ENCODE results near the gene SLC2A10.

The SLC2A10 gene

DNA sequence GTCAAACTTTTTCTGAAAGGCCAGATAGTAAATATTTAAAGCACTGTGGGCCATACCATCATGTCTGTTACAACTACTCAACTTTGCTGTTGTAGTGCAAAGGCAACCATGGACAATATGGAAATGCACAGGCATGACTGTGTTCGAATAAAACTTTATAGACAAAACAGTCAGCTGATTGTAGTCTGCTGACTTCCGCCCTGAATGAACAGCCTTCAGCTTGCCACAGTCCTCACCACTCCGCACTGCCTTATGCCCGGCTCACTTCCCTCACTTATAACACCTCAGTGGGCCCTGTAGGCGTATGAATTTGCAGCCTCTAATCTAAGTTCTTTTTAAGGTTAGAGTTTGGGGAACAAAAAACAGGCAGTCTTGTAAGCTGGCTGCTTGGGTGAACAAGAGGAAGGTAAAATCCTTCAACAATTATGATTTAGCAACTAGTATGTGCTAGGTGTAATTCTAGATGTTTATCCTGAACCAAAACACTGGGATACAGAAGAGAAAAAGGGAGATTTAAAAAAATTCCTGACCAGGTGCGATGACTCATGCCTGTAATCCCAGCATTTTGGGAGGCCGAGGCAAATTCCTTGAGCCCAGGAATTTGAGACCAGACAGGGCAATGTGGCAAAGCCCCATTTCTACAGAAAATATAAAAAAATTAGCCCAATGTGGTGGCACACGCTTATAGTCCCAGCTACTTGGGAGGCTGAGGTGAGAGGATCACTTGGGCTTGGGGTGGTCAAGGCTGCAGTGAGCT, 6.8 kb upstream of the SLC2A10 start:
- no peak for DNase-seq (ENCODE audit: low read depth in 3 of 3)

GRCh38 chr20:46703435-46703834, 6.0 kb upstream of the SLC2A10 start:
- DNase-seq (ENCODE audit: low read depth in 3 of 3): no peak

DNA sequence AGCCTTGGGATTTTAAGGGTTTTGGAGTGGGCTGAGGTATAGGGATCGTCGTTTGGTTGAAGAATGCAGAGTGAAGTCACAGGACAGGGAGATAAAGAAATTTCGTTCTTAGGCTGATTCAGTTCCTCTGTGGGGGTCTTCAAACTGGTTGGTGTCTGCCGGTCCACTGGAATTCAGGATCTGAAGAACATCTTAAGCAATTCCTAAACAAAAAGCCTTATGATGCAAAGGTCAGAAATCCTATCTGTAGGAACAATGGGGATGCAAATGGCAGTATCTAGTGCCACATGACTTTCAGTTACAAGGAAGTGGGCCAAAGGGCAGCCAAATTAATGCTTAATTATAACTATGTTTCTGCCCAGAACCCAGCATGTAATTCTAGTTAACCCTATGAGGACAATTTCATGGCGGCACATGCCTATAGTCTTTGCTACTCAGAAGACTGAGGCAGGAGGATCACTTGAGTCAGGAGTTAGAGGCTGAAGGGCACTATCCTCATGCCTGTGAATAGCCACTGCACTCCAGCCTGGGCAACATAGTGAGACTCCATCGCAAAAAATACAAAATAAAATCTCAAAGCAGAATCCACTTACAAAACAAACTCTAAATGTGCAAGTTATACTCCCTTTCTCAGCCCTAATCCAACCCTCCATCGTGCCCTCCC, 4.6 kb upstream of the SLC2A10 start:
- DNase-seq (ENCODE audit: low read depth in 3 of 3): no peak

DNA sequence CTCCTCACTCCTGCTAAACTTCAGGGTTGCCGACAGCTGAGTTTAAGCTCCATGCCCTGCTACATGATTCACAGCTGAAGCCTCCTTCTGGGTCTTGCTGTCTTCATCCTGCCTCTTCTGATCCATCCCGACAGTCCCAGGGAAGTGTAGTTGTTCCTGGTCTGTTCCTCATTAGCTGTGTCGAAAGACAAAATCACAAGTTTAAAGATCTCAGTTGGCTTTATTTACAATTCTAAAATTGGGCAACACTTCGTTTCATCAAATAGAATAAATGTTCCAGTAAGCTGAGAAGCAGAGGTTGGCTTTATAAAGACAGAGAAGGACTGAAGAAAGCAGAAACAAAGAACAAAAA, 4.1 kb upstream of the SLC2A10 start:
- no peak for DNase-seq (ENCODE audit: low read depth in 3 of 3)

- DNase-seq (ENCODE audit: low read depth in 3 of 3): no peak
Observed at GRCh38 chr20:46706242-46706641, 3.2 kb upstream of the SLC2A10 start.

DNA sequence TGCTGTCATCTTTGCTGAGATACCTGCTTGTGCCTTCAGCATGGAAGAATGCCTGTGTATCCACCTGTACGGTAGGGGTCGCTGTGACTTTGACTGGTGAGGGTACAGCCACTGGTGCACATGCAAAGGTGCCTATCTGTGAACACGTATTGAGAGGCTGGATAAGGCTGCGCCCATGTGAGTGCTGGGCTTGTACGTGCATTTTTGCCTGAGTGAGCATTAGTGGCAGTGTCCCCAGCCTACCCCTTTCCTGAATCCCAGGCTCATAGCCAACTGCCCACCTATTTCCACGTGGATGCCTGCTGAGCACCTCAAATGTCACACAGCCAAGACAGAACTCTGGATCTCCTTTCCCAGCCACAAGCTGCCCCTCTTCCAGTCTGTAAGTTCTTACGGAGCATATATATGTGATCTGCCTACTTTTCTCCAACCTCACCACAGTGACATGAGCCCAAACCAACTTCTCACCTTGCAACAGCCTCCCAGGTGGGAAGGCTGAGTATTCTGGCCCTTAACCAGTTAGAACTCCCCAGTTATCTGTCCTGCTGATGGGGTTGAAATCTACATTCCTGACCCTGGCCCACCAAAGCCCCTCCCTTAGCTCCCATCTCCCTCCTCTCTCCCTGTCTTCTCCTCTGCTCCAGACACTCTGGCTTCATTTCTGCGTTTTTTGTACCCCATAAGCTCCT, 1.1 kb upstream of the SLC2A10 start:
- no peak for DNase-seq (ENCODE audit: low read depth in 3 of 3)

DNA sequence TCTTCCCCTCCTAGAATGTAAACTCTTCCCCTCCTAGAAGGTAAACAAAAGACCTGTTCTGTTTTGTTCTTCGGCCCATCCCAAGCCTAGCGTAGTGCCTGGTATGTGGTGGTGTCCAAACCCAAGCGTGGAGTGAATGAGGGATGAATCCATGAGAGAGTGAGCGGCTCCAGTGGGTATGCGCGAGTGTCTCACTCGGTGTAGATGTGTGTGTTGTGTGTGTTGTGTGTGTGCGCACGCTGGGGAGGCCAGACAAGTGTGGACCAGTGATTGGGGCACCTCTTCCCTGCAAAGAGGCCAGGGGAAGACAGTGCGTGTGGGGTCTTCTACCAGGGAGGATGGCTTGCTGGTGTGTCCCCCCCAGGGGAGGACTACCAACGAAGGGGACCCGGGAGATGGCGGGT, 392 bp upstream of the SLC2A10 start:
- DNase-seq (ENCODE audit: low read depth in 3 of 3): no peak

- DNase-seq (ENCODE audit: low read depth in 3 of 3): no peak
Observed at GRCh38 chr20:46710153-46710913, 884 bp downstream of the SLC2A10 start.

DNA sequence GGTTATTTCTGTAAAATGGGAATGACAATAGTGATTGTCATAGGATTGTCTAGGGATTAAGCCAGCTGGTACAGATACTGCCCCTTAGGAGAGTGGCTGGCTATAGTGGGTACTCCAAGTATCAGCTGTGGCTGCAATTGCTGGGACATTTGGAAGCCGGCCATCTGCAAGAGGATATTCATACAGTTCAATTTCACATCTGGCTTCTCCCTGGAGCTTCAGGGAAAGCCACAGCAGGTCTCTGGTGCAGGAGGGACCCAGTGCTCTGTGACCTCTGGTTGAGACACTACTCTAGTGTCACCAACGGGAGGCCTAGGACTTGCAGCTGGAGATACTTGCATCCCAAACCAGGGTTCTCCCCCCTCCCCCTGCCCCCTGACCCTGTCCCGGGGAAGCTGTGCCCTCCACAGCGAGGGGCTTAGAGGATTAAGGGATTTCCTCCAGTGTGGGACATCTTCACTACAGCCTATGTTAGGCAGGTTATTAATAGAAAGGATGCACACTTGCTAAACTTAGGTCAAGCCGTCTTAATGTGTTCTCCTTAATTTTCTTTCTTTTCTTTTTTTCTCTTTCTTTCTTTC, 2.7 kb downstream of the SLC2A10 start:
- no peak for DNase-seq (ENCODE audit: low read depth in 3 of 3)

GRCh38 chr20:46713957-46714834, 4.7 kb downstream of the SLC2A10 start:
- no peak for DNase-seq (ENCODE audit: low read depth in 3 of 3)

GRCh38 chr20:46715292-46715756, 5.9 kb downstream of the SLC2A10 start:
- no peak for DNase-seq (ENCODE audit: low read depth in 3 of 3)

GRCh38 chr20:46717818-46718541, 8.5 kb downstream of the SLC2A10 start:
- DNase-seq (ENCODE audit: low read depth in 3 of 3): no peak

GRCh38 chr20:46720019-46720418, 10.6 kb downstream of the SLC2A10 start:
- no peak for DNase-seq (ENCODE audit: low read depth in 3 of 3)

DNA sequence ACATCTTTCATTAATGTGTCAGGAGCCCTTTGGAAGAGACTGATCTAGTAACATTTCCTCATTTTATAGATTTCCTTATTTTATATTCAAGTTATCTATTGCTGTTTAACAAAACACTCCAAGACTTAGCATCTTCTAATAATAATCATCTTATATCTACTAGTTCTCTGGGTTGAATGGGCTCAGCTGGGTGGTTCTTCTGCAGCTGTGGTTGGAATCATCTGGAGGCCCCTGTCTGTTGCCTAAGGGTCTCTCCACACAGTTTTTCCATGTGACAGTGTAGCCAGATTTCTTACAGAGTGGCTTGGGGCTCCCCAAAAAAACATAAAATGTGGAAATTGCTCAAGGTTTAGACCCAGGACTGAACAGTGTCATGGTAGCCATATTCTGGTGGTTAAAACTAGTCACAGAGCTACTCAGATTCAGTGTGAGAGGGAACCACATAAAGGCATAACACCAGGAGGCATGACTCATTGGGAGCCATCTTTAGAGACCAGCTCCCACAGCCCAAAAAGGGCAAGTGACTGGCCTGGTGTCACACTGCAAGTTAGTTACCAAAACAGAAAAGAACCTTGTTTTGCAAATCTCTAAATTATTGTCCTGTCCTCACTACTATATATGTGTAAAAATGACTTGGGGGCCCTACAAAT, 11.5 kb downstream of the SLC2A10 start:
- DNase-seq (ENCODE audit: low read depth in 3 of 3): no peak

- no peak for DNase-seq (ENCODE audit: low read depth in 3 of 3)
Observed at GRCh38 chr20:46721476-46721875, 12.0 kb downstream of the SLC2A10 start.

DNA sequence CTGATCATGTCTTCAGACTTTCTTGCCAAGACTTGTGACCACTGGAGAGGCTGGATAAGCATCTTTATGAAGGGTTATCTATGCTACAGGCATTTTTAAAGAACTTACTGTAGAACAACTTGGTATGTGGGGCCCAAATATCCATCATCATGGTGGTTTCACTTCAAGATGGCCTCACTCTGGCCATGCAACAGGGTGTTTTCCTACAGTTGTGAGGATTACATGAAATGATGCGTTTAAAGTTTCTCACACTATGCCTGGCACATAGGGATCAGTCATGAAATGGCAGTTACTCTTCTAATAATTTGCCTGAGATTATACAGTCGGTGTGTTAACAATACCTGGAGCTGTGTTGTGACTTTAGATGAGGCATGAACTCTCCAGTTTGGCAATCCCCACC, 13.0 kb downstream of the SLC2A10 start:
- DNase-seq (ENCODE audit: low read depth in 3 of 3): no peak

DNA sequence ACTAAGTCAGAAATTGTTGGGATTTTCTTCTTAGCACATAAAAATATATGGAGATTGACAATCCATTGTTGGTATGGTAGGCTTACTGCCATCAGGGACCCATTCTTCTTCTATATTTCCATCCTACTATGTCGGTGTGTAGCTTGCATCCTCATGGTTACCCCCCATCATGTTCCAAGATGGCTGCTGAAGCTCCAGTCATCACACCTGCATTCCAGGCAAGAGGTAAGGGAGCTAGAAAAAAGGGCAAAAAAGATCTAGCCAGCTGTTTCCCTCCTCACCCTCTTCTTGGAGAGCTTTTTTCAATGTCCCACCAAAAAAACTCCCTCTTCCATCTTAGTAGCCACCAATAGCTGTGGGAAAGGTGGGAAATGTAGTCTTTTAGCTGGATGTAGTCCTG, 13.6 kb downstream of the SLC2A10 start:
- no peak for DNase-seq (ENCODE audit: low read depth in 3 of 3)

DNA sequence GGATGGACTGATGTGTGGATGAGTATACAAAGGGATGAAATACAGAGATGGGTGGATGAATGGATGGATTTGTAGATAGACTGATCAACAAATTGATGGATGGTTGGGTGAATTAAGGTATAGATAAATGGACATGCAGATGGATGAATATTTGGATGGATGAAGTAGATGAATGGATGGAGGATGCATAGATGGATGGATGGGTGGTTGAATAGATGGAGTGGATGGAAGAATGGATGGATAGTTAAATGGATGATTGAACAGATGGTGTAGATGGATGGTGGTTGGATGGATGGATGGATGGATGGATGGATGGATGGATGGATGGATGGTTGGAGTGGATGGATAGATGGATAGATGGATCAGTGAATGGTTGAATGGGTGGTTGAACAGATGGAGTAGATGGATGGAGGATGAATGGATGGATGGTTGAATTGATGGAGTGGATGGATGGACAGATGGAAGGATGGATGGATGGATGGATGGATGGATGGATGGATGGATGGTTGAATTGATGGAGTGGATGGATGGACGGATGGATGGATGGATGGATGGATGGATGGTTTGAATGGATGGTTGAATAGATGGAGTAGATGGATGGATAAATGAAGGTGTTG, 15.0 kb downstream of the SLC2A10 start:
- no peak for DNase-seq (ENCODE audit: low read depth in 3 of 3)
